ENCODE results near the gene PDE11A.
"Not testable (repeated sequence)": the region's sequence is repeated elsewhere in the genome, so short reads cannot be mapped to it uniquely, and the experiment has no call there.

DNA sequence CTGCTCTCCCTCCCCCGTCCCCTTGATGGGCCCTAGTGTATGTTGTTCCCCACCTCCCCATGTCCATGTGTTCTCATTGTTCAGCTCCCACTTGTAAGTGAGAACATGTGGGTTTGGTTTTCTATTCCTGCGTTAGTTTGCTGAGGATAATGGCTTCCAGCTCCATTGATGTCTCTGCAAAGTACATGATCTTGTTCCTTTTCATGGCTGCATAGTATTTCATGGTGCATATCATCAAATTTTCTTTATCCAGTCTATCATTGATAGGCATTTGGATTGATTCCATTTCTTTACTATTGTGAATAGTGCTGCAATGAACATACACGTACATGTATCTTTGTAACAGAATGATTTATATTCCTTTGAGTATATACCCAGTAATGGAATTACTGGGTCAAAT is 6.7 kb upstream of the PDE11A start:
- TF ChIP-seq, protein P1, sequence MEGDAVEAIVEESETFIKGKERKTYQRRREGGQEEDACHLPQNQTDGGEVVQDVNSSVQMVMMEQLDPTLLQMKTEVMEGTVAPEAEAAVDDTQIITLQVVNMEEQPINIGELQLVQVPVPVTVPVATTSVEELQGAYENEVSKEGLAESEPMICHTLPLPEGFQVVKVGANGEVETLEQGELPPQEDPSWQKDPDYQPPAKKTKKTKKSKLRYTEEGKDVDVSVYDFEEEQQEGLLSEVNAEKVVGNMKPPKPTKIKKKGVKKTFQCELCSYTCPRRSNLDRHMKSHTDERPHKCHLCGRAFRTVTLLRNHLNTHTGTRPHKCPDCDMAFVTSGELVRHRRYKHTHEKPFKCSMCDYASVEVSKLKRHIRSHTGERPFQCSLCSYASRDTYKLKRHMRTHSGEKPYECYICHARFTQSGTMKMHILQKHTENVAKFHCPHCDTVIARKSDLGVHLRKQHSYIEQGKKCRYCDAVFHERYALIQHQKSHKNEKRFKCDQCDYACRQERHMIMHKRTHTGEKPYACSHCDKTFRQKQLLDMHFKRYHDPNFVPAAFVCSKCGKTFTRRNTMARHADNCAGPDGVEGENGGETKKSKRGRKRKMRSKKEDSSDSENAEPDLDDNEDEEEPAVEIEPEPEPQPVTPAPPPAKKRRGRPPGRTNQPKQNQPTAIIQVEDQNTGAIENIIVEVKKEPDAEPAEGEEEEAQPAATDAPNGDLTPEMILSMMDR (IDR thresholded peaks at IDR 0.05) = not testable (repeated sequence)
- not testable (repeated sequence) for TF ChIP-seq ZFX (IDR thresholded peaks at IDR 0.05; ENCODE audit: borderline replicate concordance)
